Activated CD4-positive, CD25-positive, alpha-beta regulatory T cell treated with anti-CD3 and anti-CD28 coated beads, Interleukin-2, amount 50 U/mL, for 16 hours (primary cell): Measurements from ENCODE around the gene PSMA7.

Experiments used
- DNase-seq: peaks from one replicate; pipeline ENCODE4 v3.0.0-alpha.2; 2020; ENCODE audit warnings: low read depth, low spot score

Gene PSMA7

DNA sequence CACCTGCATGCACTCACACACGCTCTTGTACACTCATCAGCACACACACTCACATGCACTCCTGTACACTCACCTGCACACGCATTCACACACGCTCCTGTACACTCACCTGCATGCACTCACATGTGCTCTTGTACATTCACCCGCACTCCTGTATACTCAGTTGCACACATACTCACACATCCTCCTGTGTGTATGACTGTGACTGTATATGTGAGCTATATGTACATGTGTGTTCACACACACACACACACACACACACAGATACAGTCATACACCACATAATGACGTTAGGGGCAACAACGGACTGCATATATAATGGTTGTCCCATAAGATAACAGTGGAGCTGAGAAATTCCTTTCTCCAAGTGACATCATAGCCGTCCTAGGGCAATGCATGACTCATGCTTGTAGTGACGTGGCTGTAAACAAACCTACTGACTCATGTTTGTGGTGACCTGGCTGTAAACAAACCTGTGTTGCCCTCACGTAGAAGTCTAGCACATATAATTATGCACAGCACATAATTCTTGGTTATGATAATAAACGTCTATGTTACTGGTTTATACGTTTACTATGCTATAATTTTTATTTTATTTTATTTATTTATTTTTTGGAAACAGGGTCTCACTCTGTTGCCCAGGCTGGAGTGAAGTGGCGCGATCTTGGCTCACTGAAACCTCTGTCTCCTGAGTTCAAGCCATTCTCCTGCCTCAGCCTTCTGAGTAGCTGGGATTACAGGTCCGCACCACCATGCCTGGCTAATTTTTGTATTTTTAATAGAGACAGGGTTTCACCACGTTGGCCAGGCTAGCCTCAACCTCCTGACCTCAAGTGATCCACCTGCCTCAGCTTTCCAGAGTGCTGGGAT lies 54.7 kb downstream of the PSMA7 start:
- no peak for DNase-seq

GRCh38 chr20:62087632-62088031 lies 55.6 kb downstream of the PSMA7 start:
- DNase-seq: no peak

- DNase-seq: no peak
These were observed 56.0 kb downstream of the PSMA7 start for GRCh38 chr20:62087227-62087626.
